ENCODE results near the gene PLET1.

The PLET1 gene

GRCh38 chr11:112237451-112237850, 23.2 kb downstream of the PLET1 start:
- DNase-seq, result no peak

- DNase-seq, result no peak
Measured at GRCh38 chr11:112235750-112236390, 24.8 kb downstream of the PLET1 start.

- no peak for DNase-seq
Measured at GRCh38 chr11:112231952-112232351, 28.7 kb downstream of the PLET1 start.

GRCh38 chr11:112229746-112230433, 30.8 kb downstream of the PLET1 start:
- DNase-seq, result no peak

- no peak for DNase-seq
Measured at GRCh38 chr11:112229159-112229558, 31.5 kb downstream of the PLET1 start.

- no peak for DNase-seq
Measured at GRCh38 chr11:112228706-112229105, 32.0 kb downstream of the PLET1 start.

- DNase-seq, result no peak
Measured at GRCh38 chr11:112227471-112227870, 33.2 kb downstream of the PLET1 start.

- DNase-seq, result peak; percentile 30
Measured at GRCh38 chr11:112226831-112227401, 33.7 kb downstream of the PLET1 start.

GRCh38 chr11:112226062-112226830, 34.4 kb downstream of the PLET1 start, which contains the start of gene PTS:
PTS (plus strand) TSS chr11:112226428; CDS start chr11:112226444, 16 bp downstream.
- DNase-seq, result peak; percentile 85

- DNase-seq, result no peak
Measured at GRCh38 chr11:112225753-112226061, 35.0 kb downstream of the PLET1 start.

GRCh38 chr11:112223754-112224532, 36.7 kb downstream of the PLET1 start:
- no peak for DNase-seq

- DNase-seq, result no peak
Measured at GRCh38 chr11:112223121-112223520, 37.5 kb downstream of the PLET1 start.

- DNase-seq, result no peak
Measured at GRCh38 chr11:112222303-112222702, 38.4 kb downstream of the PLET1 start.

- no peak for DNase-seq
Measured at GRCh38 chr11:112221274-112221835, 39.3 kb downstream of the PLET1 start.

- peak; percentile 70 for DNase-seq
Measured at GRCh38 chr11:112219476-112220232, 41.0 kb downstream of the PLET1 start.

- no peak for DNase-seq
Measured at GRCh38 chr11:112216561-112217105, 44.0 kb downstream of the PLET1 start.

GRCh38 chr11:112215621-112216020, 45.0 kb downstream of the PLET1 start:
- DNase-seq, result no peak

GRCh38 chr11:112213753-112214152, 46.9 kb downstream of the PLET1 start:
- DNase-seq, result no peak

- no peak for DNase-seq
Measured at GRCh38 chr11:112212710-112213109, 48.0 kb downstream of the PLET1 start.

- DNase-seq, result no peak
Measured at GRCh38 chr11:112212290-112212689, 48.4 kb downstream of the PLET1 start.

- DNase-seq, result no peak
Measured at GRCh38 chr11:112211536-112211935, 49.1 kb downstream of the PLET1 start.

Data from NCI-H146 (cell line).